Activated naive CD4-positive, alpha-beta T cell treated with anti-CD3 and anti-CD28 coated beads, Interleukin-2, amount 10 ng/mL, durations not matched to agents 7 days and 5 days (primary cell): Measurements from ENCODE around the gene RIN3.

ENCODE experiments used
- CTCF ChIA-PET: fragments of 350-600 bp; sonication (Branson Sonifier 250); formaldehyde crosslinking; loops from one replicate; lab custom pipeline; 2021; ENCODE audit warnings: antibody characterized with exemption; lab: Charles Lee
- DNase-seq: peaks from one replicate; pipeline ENCODE4 v3.0.0-alpha.2; 2020
- H3K27ac Mint-ChIP-seq: one replicate; pipeline ENCODE4 v1.8.0; 2021; ENCODE audit warnings: mild to moderate bottlenecking, moderate library complexity, mixed read lengths
- H3K27me3 Mint-ChIP-seq: one replicate; pipeline ENCODE4 v1.8.0; 2021; ENCODE audit warnings: mild to moderate bottlenecking, mixed read lengths
- H3K36me3 Mint-ChIP-seq: one replicate; pipeline ENCODE4 v1.8.0; 2021; ENCODE audit warnings: mixed read lengths
- H3K4me1 Mint-ChIP-seq: one replicate; pipeline ENCODE4 v1.8.0; 2021; ENCODE audit warnings: mixed read lengths
- H3K4me3 Mint-ChIP-seq: one replicate; pipeline ENCODE4 v1.8.0; 2021; ENCODE audit warnings: mild to moderate bottlenecking, moderate library complexity, mixed read lengths
- H3K9me3 Mint-ChIP-seq: one replicate; pipeline ENCODE4 v1.8.0; 2021; ENCODE audit warnings: mixed read lengths

The RIN3 gene

DNA sequence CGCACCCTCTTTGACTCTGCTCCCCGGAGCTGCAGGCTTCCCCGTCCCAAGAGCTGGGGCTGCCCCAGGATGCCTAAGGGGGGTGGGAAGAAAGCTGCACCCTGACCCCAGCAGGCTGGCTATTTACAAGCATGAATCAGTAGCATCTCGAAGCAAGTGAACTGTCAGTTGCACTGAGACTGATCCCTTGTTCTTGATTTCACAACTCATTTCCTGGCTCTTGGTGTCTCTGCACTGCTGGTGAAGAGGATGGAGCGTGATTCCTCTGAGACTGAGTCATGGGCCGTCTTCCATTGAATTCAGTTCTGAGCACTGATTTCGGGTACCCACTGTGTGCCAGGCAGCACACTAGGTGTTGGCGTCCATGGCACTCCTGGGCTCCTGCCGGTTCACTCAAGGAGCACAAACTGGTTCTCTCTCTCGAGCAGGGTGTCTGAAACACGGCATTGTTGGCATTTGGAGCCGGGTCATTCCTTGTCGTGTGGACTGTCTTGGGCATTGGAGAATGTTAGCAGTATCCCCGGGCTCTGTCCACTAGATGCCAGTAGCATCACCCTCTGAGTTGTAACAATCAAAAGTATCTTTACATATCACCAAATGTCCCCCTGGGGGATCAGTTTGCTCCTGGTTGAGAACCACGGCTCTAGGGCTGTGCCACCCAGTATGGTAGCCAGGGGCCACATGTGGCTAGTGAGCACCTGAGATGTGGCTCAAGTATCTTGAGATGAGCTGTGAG, 86.9 kb downstream of the RIN3 start:
- no peak overlapping the region for H3K4me3 Mint-ChIP-seq
- peaks cover 28% of the 10 kb centered on the region for H3K4me1 Mint-ChIP-seq
- H3K27ac Mint-ChIP-seq, result no peak overlapping the region
- CTCF ChIA-PET, result interaction anchor here (1.5 to 3.9 kb wide), 3 partner anchors 11 to 90 kb away, joined by 4 to 11 read pairs (median 5); no protein-coding TSS in a partner anchor
- peaks cover 36% of the 10 kb centered on the region for H3K27me3 Mint-ChIP-seq
- DNase-seq, result no peak
- H3K9me3 Mint-ChIP-seq, result no peaks in the 10 kb centered on the region
- H3K36me3 Mint-ChIP-seq, result no peaks in the 10 kb centered on the region

DNA sequence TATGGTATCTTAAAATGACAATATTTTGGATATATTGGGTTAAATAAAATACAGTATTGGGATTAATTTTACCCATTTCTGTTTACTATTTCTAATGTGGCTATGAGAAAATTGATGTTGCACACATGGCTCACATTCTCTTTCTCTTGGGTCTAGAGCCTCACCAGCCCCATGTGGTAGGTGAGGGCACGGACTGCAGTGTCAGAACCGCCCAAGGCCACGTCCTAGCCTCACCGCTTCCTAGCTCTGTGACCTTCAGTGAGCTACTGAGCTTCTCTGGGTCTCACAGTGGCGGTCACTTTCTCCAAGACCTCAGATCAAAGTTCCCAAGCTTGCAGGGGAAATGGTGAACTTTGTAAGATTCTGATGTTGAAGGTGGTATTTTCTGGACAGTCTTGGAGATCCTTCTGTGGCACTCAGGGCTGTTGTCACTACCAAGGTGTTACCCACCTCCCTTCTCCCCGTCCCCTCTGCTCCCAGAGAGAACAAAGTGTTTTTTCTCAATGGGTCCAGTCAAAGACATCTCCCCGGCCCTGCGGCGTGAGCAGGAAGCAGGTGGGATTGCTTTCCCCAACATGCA, 87.6 kb downstream of the RIN3 start:
- Mint-ChIP-seq H3K27ac (no peak overlapping the region), H3K9me3 (no peaks in the 10 kb centered on the region), H3K4me1 (peaks cover 28% of the 10 kb centered on the region), H3K4me3 (no peak overlapping the region), H3K27me3 (peaks cover 34% of the 10 kb centered on the region), H3K36me3 (no peaks in the 10 kb centered on the region)
- CTCF ChIA-PET, result interaction anchor here (1.5 to 3.9 kb wide), 3 partner anchors 11 to 90 kb away, joined by 4 to 11 read pairs (median 5); no protein-coding TSS in a partner anchor
- no peak for DNase-seq

DNA sequence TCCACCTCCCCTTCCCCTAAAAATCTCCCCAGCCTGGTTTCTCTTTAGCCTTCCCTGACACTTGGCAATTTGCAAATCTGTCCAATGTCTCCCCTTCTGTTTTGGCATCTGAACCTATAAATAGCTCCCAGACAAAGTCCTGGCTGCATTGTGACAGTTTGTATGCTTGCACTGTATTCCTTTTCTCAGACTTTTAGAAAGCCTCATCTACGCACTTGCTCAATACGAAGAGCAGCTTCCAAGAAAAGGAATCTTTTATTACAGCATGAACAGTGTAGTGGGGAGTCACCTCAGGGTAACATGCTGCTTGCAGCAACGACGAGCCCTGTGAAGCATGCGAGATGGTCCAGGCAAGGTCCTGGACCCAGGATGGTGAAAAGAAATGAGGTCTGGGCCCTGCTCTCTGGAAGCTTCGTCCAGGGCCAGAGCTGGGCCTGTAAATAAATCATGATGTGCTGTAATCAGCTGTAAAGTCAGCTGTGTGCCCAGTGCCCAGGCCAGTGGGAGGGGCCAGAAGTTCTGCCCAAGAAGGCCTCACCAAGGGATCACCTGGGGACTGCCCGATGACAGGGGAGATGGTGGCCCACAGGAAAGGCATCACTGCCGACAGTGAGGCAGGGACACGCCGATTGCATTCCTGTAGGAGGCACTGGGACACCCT, 88.3 kb downstream of the RIN3 start:
- peaks cover 34% of the 10 kb centered on the region for H3K27me3 Mint-ChIP-seq
- no peak for DNase-seq
- CTCF ChIA-PET, result interaction anchor here (1.3 to 3.9 kb wide), 4 partner anchors 12 to 466 kb away, joined by 4 to 11 read pairs (median 6); no protein-coding TSS in a partner anchor
- H3K4me1 Mint-ChIP-seq, result peaks cover 28% of the 10 kb centered on the region
- no peak overlapping the region for H3K4me3 Mint-ChIP-seq
- H3K9me3 Mint-ChIP-seq, result peaks cover 3% of the 10 kb centered on the region
- H3K27ac Mint-ChIP-seq, result no peak overlapping the region
- no peaks in the 10 kb centered on the region for H3K36me3 Mint-ChIP-seq

DNA sequence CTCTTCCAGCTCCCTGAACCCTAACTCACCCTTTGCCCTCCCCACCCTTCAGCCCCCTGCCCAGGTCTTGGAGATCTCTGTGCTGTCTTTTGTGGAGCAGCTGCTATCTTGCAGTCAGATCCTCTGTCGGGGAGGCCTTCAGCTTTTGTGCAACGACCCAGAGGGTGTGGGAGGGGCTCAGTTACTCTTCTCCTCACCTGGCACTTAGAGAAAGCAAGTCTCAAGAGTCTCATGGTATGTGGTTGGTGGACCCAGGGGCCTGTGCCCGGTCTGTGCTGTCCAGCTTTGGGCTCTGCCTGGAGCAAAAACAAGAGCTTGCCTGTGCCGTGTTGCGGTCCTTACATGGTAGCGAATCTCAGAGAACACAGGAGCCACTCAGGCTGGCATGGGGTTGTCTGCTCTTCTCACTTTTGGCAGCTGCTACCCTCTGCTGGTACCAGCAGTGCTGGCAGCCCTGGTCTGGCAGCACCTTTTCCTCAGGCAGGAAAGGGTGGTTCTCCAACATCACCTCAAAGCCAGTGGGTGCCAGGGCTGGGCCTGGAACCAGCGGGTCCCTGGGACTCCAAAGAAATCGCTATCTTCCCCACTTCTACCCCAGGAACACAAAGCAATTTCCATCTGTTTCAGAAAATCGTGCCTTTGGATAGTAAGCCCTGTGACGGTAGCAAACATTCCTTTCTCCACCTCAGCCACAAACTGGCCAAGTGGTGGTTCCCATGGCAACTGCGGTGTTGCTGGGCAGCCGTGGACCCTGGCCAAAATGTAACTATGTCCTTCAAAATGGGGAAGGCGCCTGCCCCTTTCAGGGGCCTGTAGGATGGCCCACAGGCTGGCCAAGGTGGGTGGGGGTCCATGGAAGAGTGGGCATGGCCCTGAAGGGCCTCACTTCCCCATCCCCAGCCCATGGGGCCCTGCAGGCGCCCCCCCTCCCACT, 90.0 kb downstream of the RIN3 start:
- CTCF ChIA-PET, result interaction anchor here (1.3 to 3.9 kb wide), 4 partner anchors 10 to 468 kb away, joined by 5 to 11 read pairs (median 6); no protein-coding TSS in a partner anchor
- H3K9me3 Mint-ChIP-seq, result peaks cover 6% of the 10 kb centered on the region
- peaks cover 28% of the 10 kb centered on the region for H3K4me1 Mint-ChIP-seq
- H3K36me3 Mint-ChIP-seq, result no peaks in the 10 kb centered on the region
- DNase-seq, result peak; percentile 76
- H3K27me3 Mint-ChIP-seq, result peaks cover 34% of the 10 kb centered on the region
- no peak overlapping the region for H3K4me3 Mint-ChIP-seq
- no peak overlapping the region for H3K27ac Mint-ChIP-seq

DNA sequence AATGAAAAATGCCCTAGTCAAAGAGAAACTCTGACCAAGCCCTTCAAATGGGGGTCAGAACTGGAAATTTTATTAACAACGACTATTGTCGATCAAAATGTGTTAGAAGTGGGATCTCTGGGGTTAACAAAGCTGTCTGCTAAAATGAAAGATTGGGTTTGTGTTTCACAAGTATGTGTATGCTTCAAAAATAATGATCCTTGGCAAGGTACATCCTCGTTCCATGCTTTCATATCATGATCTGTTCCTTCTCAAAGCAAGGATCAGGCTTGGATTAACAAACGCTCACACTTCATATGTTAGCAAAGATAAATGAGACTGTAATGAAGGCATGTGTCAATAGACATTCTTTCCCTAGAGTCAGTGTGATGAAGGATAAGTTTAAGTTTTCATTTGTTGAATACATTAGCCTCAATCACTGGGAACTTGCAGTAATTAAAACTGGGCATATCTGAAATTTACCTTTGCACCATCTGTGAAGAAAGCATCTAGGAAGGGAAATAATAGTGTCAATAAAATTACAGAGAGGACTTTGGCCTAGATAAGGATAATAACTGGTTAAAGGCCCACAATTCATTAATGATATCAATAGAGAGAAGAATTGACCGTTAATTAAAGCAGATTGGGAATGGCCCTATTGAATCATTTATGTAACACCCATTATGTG, 91.8 kb downstream of the RIN3 start:
- no peak overlapping the region for H3K27ac Mint-ChIP-seq
- H3K9me3 Mint-ChIP-seq, result peaks cover 6% of the 10 kb centered on the region
- H3K4me1 Mint-ChIP-seq, result peaks cover 30% of the 10 kb centered on the region
- no peak overlapping the region for H3K4me3 Mint-ChIP-seq
- peaks cover 18% of the 10 kb centered on the region for H3K27me3 Mint-ChIP-seq
- CTCF ChIA-PET, result interaction anchor here (0.7 kb wide), 1 partner anchor 76 kb away, joined by 4 read pairs; no protein-coding TSS in a partner anchor
- DNase-seq, result no peak
- no peaks in the 10 kb centered on the region for H3K36me3 Mint-ChIP-seq

DNA sequence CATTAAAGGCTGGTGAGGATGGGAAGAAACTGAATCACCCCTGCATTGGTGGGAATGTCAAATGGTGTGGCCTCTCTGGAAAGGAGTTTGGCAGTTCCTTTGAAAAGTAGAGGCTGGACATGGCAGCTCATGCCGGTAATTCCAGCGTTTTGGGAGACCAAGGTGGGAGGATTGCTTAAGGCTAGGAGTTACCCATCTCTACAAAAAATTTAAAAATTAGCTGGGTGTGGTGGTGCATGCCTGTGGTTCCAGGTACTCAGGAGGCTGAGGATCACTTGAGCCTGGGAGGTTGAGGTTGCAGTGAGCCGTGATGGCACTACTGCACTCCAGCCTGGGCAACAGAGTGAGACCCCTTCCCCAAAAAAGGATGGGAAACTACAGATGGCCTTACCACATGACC, 93.7 kb downstream of the RIN3 start:
- CTCF ChIA-PET, result no interaction called here
- DNase-seq, result no peak
- H3K4me1 Mint-ChIP-seq, result peaks cover 32% of the 10 kb centered on the region
- peaks cover 9% of the 10 kb centered on the region for H3K27me3 Mint-ChIP-seq
- no peak overlapping the region for H3K27ac Mint-ChIP-seq
- H3K36me3 Mint-ChIP-seq, result peaks cover 15% of the 10 kb centered on the region
- no peak overlapping the region for H3K4me3 Mint-ChIP-seq
- H3K9me3 Mint-ChIP-seq, result peaks cover 13% of the 10 kb centered on the region

DNA sequence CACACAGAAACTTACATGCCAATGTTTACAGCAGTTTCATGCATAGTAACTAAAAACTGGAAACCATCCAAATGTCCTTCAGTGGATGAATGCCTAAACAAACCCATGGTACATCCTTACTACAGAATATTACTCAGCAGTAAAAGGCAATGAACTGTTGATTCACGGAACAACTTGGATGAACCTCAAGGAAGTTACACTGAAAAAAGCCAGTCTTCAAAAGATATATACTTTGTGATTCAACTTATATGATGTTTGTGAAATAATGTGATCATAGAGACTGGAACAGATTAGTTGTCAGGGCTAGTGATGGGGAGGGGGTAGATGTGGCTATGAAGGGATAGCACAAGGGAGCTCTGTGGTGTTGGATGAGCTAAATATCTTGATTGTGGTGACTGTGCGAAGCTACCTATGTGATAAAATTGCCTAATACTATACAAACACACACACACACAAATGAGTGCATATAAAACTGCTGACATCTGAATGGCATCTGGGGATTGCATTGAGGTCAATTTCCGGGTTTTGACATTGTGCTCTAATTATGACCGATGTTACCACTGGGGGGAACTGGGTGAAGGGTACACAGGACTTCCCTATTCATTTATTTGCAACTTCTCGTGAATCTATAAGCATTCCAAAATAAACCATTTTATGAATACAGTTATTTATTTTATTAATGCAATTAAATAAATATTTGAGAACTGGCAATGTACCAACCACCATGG, 94.3 kb downstream of the RIN3 start:
- DNase-seq, result no peak
- H3K27ac Mint-ChIP-seq, result no peak overlapping the region
- H3K27me3 Mint-ChIP-seq, result peaks cover 9% of the 10 kb centered on the region
- H3K9me3 Mint-ChIP-seq, result peaks cover 17% of the 10 kb centered on the region
- H3K4me1 Mint-ChIP-seq, result peaks cover 36% of the 10 kb centered on the region
- CTCF ChIA-PET, result no interaction called here
- H3K36me3 Mint-ChIP-seq, result peaks cover 17% of the 10 kb centered on the region
- no peak overlapping the region for H3K4me3 Mint-ChIP-seq

DNA sequence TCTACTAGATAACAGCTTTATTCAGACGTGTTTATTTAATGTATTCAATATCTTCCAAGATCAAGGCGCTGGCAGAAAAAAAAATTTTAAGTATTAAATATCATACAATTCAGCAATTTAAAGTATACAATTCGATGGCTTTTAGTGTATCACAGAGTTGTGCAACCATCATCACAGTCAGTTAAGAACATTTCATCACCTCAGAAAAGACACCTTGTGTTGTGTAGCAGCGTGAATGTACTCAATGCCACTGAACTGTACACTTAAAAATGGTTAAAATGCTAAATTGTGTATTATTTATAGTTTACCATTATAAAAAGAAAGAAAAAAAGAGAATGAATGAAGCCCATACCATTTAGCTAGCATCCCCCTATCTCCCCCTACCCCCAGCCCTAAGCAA, 96.4 kb downstream of the RIN3 start:
- H3K4me3 Mint-ChIP-seq, result no peak overlapping the region
- no peak for DNase-seq
- H3K27me3 Mint-ChIP-seq, result no peaks in the 10 kb centered on the region
- H3K9me3 Mint-ChIP-seq, result peaks cover 17% of the 10 kb centered on the region
- H3K4me1 Mint-ChIP-seq, result peaks cover 47% of the 10 kb centered on the region
- H3K36me3 Mint-ChIP-seq, result peaks cover 19% of the 10 kb centered on the region
- CTCF ChIA-PET, result interaction anchor here (0.6 kb wide), 1 partner anchor 65 kb away, joined by 3 read pairs; no protein-coding TSS in a partner anchor
- H3K27ac Mint-ChIP-seq, result no peak overlapping the region

DNA sequence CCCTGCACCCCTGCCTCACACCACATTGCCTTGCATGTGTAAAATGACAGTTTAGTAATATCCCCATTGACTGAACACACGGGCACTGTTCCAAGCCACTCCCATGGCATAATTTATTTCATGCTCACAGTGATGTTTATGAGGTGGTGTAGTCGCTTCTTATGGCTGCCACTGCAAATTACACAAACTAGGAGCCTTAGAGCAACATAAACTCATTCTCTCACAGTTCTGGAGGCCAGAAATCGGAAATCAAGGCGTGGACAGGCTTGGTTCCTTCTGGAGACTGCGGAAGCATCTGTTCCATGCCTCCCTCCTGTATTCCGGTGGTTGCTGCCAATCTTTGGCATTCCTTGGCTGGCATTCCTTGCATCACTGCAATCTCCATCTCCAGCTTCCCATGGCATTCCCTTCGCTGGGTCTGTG, 97.3 kb downstream of the RIN3 start:
- no peak for DNase-seq
- H3K36me3 Mint-ChIP-seq, result peaks cover 21% of the 10 kb centered on the region
- peaks cover 56% of the 10 kb centered on the region for H3K4me1 Mint-ChIP-seq
- no peak overlapping the region for H3K4me3 Mint-ChIP-seq
- H3K27me3 Mint-ChIP-seq, result no peaks in the 10 kb centered on the region
- peaks cover 18% of the 10 kb centered on the region for H3K9me3 Mint-ChIP-seq
- no peak overlapping the region for H3K27ac Mint-ChIP-seq
- CTCF ChIA-PET, result no interaction called here

DNA sequence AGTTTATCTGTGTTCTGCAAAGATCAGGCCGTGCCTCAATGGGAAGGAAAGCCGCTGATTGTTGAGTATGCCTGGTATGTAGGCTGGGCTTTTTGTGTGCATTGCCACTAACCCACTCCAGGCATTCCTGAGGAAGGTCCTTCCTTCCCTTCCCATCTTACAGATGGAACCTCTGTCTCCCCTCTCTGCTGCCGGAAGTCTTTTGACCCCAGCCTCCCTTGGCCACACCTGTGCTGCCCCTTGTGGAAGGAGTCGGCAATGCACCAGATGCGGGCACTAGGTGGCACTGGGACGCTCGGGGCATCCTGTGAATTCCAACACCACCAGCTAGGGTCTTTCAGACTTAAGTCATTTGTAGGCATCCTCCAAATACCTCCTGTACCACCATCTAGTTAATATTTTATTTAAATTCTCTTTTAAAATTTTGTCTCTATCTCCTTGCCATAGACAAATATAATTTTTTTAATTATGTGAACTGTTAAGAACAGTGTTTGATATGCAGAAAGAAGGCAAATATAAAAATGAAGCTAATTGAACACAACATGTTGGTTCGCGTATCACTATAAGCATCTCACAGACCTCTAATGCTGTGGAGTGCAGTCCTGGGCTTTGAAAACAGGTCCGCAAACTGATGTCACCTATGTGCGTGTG, 99.6 kb downstream of the RIN3 start:
- Mint-ChIP-seq H3K4me1 (peaks cover 73% of the 10 kb centered on the region), H3K9me3 (peaks cover 19% of the 10 kb centered on the region), H3K36me3 (peaks cover 28% of the 10 kb centered on the region), H3K27ac (peak overlapping the region; percentile 70), H3K27me3 (no peaks in the 10 kb centered on the region), H3K4me3 (no peak overlapping the region)
- DNase-seq, result peak; percentile 70
- CTCF ChIA-PET, result interaction anchor here (0.7 to 2.9 kb wide), 15 partner anchors 9 to 84 kb away, joined by 3 to 14 read pairs (median 4); no protein-coding TSS in a partner anchor

DNA sequence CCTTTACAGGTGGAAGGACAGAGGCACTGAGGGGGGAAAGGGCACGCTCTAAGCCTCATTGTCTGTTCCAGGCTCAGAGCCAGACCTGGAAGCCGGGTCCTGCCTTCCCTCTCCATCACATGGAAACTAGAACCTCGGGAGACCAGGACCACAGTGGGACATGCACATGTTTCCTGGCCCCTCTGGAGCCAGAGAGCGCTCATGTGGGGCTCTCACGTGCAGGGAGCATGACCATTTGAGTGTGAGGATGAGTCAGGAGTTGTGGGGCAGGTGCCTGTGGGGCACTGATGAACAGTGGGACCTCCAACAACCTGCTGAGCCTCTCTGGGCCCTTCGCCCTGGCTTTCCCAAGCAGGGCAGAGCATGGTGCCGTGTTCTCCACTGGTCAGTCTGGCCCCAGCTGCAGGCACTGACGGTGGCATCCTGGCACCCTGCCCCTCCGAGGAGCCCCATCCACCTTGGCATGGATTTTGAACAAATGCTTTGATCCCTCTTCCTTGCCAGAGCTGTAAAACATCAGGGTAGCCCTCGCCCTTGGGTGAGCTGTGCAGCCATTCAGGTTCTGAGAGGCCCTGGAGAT, 100.2 kb downstream of the RIN3 start:
- Mint-ChIP-seq H3K36me3 (peaks cover 28% of the 10 kb centered on the region), H3K4me3 (no peak overlapping the region), H3K27me3 (no peaks in the 10 kb centered on the region), H3K4me1 (peaks cover 73% of the 10 kb centered on the region), H3K27ac (peak overlapping the region; percentile 70), H3K9me3 (peaks cover 19% of the 10 kb centered on the region)
- DNase-seq, result no peak
- CTCF ChIA-PET, result interaction anchor here (0.7 to 2.9 kb wide), 15 partner anchors 10 to 85 kb away, joined by 3 to 14 read pairs (median 4); no protein-coding TSS in a partner anchor

DNA sequence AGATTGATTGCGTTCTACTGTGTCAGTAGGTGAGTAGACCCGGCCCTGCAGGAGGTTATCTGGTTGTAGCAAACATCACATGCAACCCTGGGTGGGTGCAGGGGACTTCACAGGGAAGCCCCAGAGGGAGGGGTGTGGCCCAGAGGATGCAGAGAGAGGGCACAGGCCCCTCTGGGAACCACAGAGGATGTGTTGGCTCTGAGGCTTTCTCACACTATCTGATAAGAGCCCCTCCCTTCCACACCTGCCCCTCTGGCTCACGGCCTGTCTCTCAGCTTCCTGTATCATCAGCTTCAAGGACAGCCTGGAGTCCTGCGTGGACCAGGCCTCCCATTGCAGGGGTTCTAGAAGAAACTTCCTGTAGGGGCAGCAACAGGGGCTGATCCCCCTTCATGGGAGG, 101.9 kb downstream of the RIN3 start:
- Mint-ChIP-seq H3K36me3 (peaks cover 27% of the 10 kb centered on the region), H3K27ac (peak overlapping the region; percentile 95), H3K4me3 (peak overlapping the region; percentile 33), H3K4me1 (peaks cover 61% of the 10 kb centered on the region), H3K27me3 (no peaks in the 10 kb centered on the region), H3K9me3 (peaks cover 19% of the 10 kb centered on the region)
- CTCF ChIA-PET, result interaction anchor here (0.8 to 2.3 kb wide), 5 partner anchors 18 to 66 kb away, joined by 3 to 14 read pairs (median 4); no protein-coding TSS in a partner anchor
- peak; percentile 89 for DNase-seq
